WTC11 (cell line): ENCODE results near the gene CYP20A1. TPM values are rescaled to one million over a fixed set of nuclear protein-coding genes. Genes with fewer than 3 reads are reported as not detected.
"Not testable (repeated sequence)": the region's sequence is repeated elsewhere in the genome, so short reads cannot be mapped to it uniquely, and the experiment has no call there.

Experiments
- ATAC-seq: fragments of 200-7000 bp; cut with Tn5 transposase; 2 replicates; pipeline ENCODE4 v1.10.0; 2021; ENCODE audit warnings: mild to moderate bottlenecking, moderate library complexity
- CTCF ChIA-PET: fragments of 300-600 bp; sonication (Branson Sonifier 250); formaldehyde crosslinking; loops from one replicate; lab custom pipeline; 2021; ENCODE audit warnings: antibody characterized with exemption; lab: Charles Lee
- POLR2A ChIA-PET: fragments of 350-600 bp; sonication (Branson Sonifier 250); formaldehyde crosslinking; loops from one replicate; lab custom pipeline; 2021; ENCODE audit warnings: antibody characterized with exemption; lab: Charles Lee
- DNase-seq: peaks from one replicate; pipeline ENCODE4 v3.0.0; 2021; ENCODE audit warnings: low spot score
- H3K27ac Mint-ChIP-seq: 2 replicates; pipeline ENCODE4 v1.8.0; 2021; ENCODE audit warnings: mixed read lengths
- H3K27me3 Mint-ChIP-seq: 2 replicates; pipeline ENCODE4 v1.8.0; 2021; ENCODE audit warnings: low read depth, mild to moderate bottlenecking, moderate library complexity, mixed read lengths
- H3K36me3 Mint-ChIP-seq: 2 replicates; pipeline ENCODE4 v1.8.0; 2021; ENCODE audit warnings: mixed read lengths
- H3K4me1 Mint-ChIP-seq: 2 replicates; pipeline ENCODE4 v1.8.0; 2022; ENCODE audit warnings: mixed read lengths
- H3K4me3 Mint-ChIP-seq: 2 replicates; pipeline ENCODE4 v1.8.0; 2021; ENCODE audit warnings: mild to moderate bottlenecking, moderate library complexity, mixed read lengths
- H3K9me3 Mint-ChIP-seq: 2 replicates; pipeline ENCODE4 v1.8.0; 2021; ENCODE audit warnings: mixed read lengths
- CREM ChIP-seq: sonication (generic); formaldehyde crosslinking; IDR thresholded peaks from 2 replicates; pipeline ENCODE4 v1.8.1; 2022; ENCODE audit warnings: mild to moderate bottlenecking, missing genetic modification reagents, moderate library complexity
- FOXJ3 ChIP-seq: sonication (generic); formaldehyde crosslinking; IDR thresholded peaks from 2 replicates; pipeline ENCODE4 v1.9.0; 2021; ENCODE audit warnings: missing genetic modification reagents, mild to moderate bottlenecking, borderline replicate concordance
- GRHL2 ChIP-seq: fragments of 250-450 bp; sonication (Bioruptor Pico); IDR thresholded peaks from 2 replicates; pipeline ENCODE4 v1.8.0; 2022; ENCODE audit warnings: mild to moderate bottlenecking, moderate library complexity; ENCODE audit not compliant: insufficient replicate concordance, severe bottlenecking
- NFATC4 ChIP-seq: fragments of 250-450 bp; sonication (Bioruptor Pico); IDR thresholded peaks from 2 replicates; pipeline ENCODE4 v1.9.0; 2021; ENCODE audit warnings: mild to moderate bottlenecking
- NR1H2 ChIP-seq: sonication (generic); formaldehyde crosslinking; IDR thresholded peaks from 2 replicates; pipeline ENCODE4 v1.9.0; 2021; ENCODE audit warnings: mild to moderate bottlenecking, moderate library complexity, missing genetic modification reagents
- RELA ChIP-seq: sonication (generic); formaldehyde crosslinking; IDR thresholded peaks from 2 replicates; pipeline ENCODE4 v1.8.1; 2022; ENCODE audit warnings: missing genetic modification reagents, mild to moderate bottlenecking, borderline replicate concordance
- TEAD4 ChIP-seq: sonication (generic); formaldehyde crosslinking; IDR thresholded peaks from 2 replicates; pipeline ENCODE4 v1.8.0; 2022; ENCODE audit warnings: mild to moderate bottlenecking, missing genetic modification reagents
- TP53 ChIP-seq: sonication (generic); formaldehyde crosslinking; IDR thresholded peaks from 2 replicates; pipeline ENCODE4 v1.8.1; 2023; ENCODE audit warnings: mild to moderate bottlenecking, missing genetic modification reagents
- ZNF423 ChIP-seq: fragments of 250-450 bp; sonication (Bioruptor Pico); IDR thresholded peaks from 2 replicates; pipeline ENCODE4 v2.1.2; 2022; ENCODE audit warnings: mild to moderate bottlenecking, moderate library complexity
- total RNA-seq: library from RNA; stranded (reverse); gene quantifications from 3 replicates; pipeline ENCODE4 v1.2.3, GENCODE V29; 2021
- TF ChIP-seq, protein P1 (sequence below): sonication (generic); formaldehyde crosslinking; IDR thresholded peaks from 2 replicates; pipeline ENCODE4 v1.8.1; 2022; ENCODE audit warnings: low read depth, missing genetic modification reagents, borderline replicate concordance
- TF ChIP-seq, protein P2 (sequence below): sonication (generic); formaldehyde crosslinking; IDR thresholded peaks from 2 replicates; pipeline ENCODE4 v1.8.1; 2022; ENCODE audit warnings: mild to moderate bottlenecking, moderate library complexity, missing genetic modification reagents
- TF ChIP-seq, protein P3 (sequence below): sonication (generic); formaldehyde crosslinking; IDR thresholded peaks from 2 replicates; pipeline ENCODE4 v1.8.1; 2023; ENCODE audit warnings: mild to moderate bottlenecking, missing genetic modification reagents, moderate library complexity
- TF ChIP-seq, protein P4 (sequence below): fragments of 250-450 bp; sonication (Bioruptor Pico); IDR thresholded peaks from 2 replicates; pipeline ENCODE4 v1.9.0; 2021; ENCODE audit warnings: moderate library complexity, mild to moderate bottlenecking, inconsistent platforms, borderline replicate concordance
- TF ChIP-seq, protein P5 (sequence below): sonication (generic); formaldehyde crosslinking; IDR thresholded peaks from 2 replicates; pipeline ENCODE4 v1.8.1; 2023; ENCODE audit warnings: mild to moderate bottlenecking, missing genetic modification reagents, borderline replicate concordance

Gene CYP20A1
- total RNA-seq, 1 experiment from 2014 or later, result 13.5 TPM

DNA sequence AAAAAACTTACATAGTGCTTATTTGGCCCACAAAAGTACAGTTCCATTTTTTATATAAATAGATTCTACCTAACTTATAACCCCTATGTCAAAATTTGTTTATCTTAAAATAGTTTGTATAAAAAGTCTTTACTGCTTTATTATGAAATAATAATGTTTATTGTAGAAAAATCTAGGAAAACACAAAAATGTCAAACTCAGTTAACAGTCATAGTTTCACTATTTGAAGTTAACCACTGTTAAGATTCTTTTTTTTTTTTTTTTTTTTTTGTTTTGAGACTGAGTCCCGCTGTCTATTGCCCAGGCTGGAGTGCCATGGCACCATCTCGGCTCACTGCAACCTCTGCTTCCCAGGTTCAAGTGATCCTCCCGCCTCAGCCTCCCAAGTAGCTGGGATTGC lies 62.8 kb downstream of the CYP20A1 start:
- POLR2A ChIA-PET, result no interaction called here
- no peak for DNase-seq
- no peaks in the 10 kb centered on the region for H3K9me3 Mint-ChIP-seq

DNA sequence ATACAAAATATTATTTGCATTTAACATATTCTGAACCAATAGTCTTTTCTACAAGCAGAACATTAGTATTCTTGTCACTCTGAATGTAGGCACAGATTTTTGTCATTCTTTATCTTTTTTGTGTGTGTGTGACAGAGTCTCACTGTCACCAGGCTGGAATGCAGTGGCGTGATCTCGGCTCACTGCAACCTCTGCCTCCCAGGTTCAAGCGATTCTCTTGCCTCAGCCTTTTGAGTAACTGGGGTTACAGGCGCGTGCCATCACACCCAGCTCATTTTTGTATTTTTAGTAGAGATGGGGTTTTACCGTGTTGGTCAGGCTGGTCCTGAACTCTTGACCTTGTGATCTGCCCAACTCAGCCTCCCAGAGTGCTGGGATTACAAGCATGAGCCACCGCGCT lies 63.8 kb downstream of the CYP20A1 start:
- H3K27me3 Mint-ChIP-seq, DNase-seq, CTCF ChIA-PET, H3K27ac Mint-ChIP-seq, POLR2A ChIA-PET, H3K4me3 Mint-ChIP-seq, ATAC-seq, H3K9me3 Mint-ChIP-seq, H3K4me1 Mint-ChIP-seq: not testable (repeated sequence)
- peaks cover 14% of the 10 kb centered on the region for H3K36me3 Mint-ChIP-seq

More for the DNA sequence above, 62.8 kb downstream of the CYP20A1 start:
- Mint-ChIP-seq H3K27me3 (no peaks in the 10 kb centered on the region; the same call in 1 of the 2 replicates), H3K4me3 (no peak overlapping the region), H3K4me1 (no peaks in the 10 kb centered on the region), H3K36me3 (peaks cover 9% of the 10 kb centered on the region), H3K27ac (no peak overlapping the region)
- CTCF ChIA-PET, result interaction anchor here (0.9 kb wide), 1 partner anchor 14 kb away, joined by 3 read pairs; no protein-coding TSS in a partner anchor
- no peak for TF ChIP-seq NFATC4
- no peak for TF ChIP-seq NR1H2 (CRISPR knock-in tag)
- no peak for TF ChIP-seq TEAD4 (CRISPR knock-in tag)
- no peak for TF ChIP-seq CREM (CRISPR knock-in tag)
- TF ChIP-seq, protein P1, sequence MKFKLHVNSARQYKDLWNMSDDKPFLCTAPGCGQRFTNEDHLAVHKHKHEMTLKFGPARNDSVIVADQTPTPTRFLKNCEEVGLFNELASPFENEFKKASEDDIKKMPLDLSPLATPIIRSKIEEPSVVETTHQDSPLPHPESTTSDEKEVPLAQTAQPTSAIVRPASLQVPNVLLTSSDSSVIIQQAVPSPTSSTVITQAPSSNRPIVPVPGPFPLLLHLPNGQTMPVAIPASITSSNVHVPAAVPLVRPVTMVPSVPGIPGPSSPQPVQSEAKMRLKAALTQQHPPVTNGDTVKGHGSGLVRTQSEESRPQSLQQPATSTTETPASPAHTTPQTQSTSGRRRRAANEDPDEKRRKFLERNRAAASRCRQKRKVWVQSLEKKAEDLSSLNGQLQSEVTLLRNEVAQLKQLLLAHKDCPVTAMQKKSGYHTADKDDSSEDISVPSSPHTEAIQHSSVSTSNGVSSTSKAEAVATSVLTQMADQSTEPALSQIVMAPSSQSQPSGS (CRISPR knock-in tag), result no peak
- no peak for TF ChIP-seq GRHL2 (CRISPR knock-in tag)
- TF ChIP-seq, protein P2, sequence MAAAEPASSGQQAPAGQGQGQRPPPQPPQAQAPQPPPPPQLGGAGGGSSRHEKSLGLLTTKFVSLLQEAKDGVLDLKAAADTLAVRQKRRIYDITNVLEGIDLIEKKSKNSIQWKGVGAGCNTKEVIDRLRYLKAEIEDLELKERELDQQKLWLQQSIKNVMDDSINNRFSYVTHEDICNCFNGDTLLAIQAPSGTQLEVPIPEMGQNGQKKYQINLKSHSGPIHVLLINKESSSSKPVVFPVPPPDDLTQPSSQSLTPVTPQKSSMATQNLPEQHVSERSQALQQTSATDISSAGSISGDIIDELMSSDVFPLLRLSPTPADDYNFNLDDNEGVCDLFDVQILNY (CRISPR knock-in tag), result no peak
- TF ChIP-seq, protein P3, sequence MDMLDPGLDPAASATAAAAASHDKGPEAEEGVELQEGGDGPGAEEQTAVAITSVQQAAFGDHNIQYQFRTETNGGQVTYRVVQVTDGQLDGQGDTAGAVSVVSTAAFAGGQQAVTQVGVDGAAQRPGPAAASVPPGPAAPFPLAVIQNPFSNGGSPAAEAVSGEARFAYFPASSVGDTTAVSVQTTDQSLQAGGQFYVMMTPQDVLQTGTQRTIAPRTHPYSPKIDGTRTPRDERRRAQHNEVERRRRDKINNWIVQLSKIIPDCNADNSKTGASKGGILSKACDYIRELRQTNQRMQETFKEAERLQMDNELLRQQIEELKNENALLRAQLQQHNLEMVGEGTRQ (CRISPR knock-in tag), result no peak
- TF ChIP-seq, protein P4, sequence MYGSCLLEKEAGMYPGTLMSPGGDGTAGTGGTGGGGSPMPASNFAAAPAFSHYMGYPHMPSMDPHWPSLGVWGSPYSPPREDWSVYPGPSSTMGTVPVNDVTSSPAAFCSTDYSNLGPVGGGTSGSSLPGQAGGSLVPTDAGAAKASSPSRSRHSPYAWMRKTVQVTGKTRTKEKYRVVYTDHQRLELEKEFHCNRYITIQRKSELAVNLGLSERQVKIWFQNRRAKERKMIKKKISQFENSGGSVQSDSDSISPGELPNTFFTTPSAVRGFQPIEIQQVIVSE (CRISPR knock-in tag), result no peak
- TF ChIP-seq ZNF423 (CRISPR knock-in tag), result no peak
- no peak for TF ChIP-seq FOXJ3 (CRISPR knock-in tag)
- ATAC-seq, result no peak

DNA sequence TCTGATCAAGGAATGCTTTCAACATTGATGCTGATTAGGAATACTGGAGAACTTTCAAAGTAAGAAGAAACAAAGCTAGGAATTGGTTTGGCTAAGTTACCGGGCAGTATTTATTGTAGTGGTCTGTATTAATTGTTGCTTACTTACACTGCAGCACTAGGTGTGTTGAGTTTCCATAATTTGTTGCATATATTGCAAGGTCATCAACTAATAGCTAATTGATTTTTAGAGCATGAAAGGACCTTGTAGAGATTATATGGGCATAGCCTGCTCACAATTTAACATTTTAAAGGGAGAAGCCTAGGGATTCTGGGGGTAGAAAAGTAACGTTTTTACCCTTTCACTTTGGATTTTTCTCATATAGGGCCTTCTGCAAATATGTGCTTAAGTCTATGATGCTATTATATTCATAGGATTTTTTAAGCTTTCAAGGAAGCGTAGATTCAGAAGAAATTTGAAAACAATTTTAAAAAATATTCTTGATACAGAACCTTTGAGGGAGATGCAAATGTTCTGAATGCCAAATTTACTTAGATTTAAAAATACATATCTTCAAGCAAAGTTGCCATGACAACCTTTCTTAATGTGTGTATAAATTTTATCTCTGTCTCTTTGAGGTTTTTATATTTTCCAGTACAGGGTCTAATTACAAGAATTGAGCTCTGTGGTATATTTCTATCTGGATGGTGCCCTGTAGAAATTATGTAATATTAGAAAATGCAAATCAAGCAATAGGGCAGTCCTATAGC lies 72.0 kb downstream of the CYP20A1 start:
- CTCF ChIA-PET, result no interaction called here
- DNase-seq, result no peak

More for the DNA sequence above, 72.0 kb downstream of the CYP20A1 start:
- POLR2A ChIA-PET, result no interaction called here
- H3K4me3 Mint-ChIP-seq, result no peak overlapping the region
- TF ChIP-seq TEAD4 (CRISPR knock-in tag) (no peak), TP53 (no peak), RELA (CRISPR knock-in tag) (no peak)
- TF ChIP-seq, protein P5, sequence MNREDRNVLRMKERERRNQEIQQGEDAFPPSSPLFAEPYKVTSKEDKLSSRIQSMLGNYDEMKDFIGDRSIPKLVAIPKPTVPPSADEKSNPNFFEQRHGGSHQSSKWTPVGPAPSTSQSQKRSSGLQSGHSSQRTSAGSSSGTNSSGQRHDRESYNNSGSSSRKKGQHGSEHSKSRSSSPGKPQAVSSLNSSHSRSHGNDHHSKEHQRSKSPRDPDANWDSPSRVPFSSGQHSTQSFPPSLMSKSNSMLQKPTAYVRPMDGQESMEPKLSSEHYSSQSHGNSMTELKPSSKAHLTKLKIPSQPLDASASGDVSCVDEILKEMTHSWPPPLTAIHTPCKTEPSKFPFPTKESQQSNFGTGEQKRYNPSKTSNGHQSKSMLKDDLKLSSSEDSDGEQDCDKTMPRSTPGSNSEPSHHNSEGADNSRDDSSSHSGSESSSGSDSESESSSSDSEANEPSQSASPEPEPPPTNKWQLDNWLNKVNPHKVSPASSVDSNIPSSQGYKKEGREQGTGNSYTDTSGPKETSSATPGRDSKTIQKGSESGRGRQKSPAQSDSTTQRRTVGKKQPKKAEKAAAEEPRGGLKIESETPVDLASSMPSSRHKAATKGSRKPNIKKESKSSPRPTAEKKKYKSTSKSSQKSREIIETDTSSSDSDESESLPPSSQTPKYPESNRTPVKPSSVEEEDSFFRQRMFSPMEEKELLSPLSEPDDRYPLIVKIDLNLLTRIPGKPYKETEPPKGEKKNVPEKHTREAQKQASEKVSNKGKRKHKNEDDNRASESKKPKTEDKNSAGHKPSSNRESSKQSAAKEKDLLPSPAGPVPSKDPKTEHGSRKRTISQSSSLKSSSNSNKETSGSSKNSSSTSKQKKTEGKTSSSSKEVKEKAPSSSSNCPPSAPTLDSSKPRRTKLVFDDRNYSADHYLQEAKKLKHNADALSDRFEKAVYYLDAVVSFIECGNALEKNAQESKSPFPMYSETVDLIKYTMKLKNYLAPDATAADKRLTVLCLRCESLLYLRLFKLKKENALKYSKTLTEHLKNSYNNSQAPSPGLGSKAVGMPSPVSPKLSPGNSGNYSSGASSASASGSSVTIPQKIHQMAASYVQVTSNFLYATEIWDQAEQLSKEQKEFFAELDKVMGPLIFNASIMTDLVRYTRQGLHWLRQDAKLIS (CRISPR knock-in tag), result no peak
- peaks cover 32% of the 10 kb centered on the region for H3K36me3 Mint-ChIP-seq
- ATAC-seq, result no peak
- H3K4me1 Mint-ChIP-seq, result no peaks in the 10 kb centered on the region
- H3K27me3 Mint-ChIP-seq, result no peaks in the 10 kb centered on the region; the same call in 1 of the 2 replicates
- peaks cover 34% of the 10 kb centered on the region for H3K9me3 Mint-ChIP-seq
- H3K27ac Mint-ChIP-seq, result no peak overlapping the region
